ENCODE measurements around the gene QRICH1.

The QRICH1 gene

GRCh38 chr3:49028673-49029562 is 65.0 kb downstream of the QRICH1 start, which contains the start of gene IMPDH2:
Gene IMPDH2 (minus strand): TSS chr3:49029398. CDS start chr3:49029350, 48 bp downstream.
- TF ChIP-seq CTCF (IDR thresholded peaks at IDR 0.05; ENCODE audit: unreplicated experiment in 3 of 3): no peak
- H3K4me1 Mint-ChIP-seq: peaks cover 33% of the 10 kb centered on the region
- no peaks in the 10 kb centered on the region for H3K27me3 Mint-ChIP-seq (ENCODE audit: low read depth)
- peak within 1 kb of the TSS; percentile 94 to 97 (median 95) for H3K4me3 Mint-ChIP-seq
- peak within 1 kb of the TSS; percentile 86 to 95 (median 90) for H3K27ac Mint-ChIP-seq
- H3K36me3 Mint-ChIP-seq (ENCODE audit: low read depth): peaks cover 66% of the 10 kb centered on the region
- no peaks in the 10 kb centered on the region for H3K9me3 Mint-ChIP-seq

- Mint-ChIP-seq H3K4me1 (peaks cover 34% of the 10 kb centered on the region), H3K27ac (peak overlapping the region; percentile 19 to 90 (median 86)), H3K36me3 (ENCODE audit: low read depth) (peaks cover 67% of the 10 kb centered on the region), H3K27me3 (ENCODE audit: low read depth) (no peaks in the 10 kb centered on the region), H3K4me3 (peak overlapping the region; percentile 94 to 97 (median 95)), H3K9me3 (no peaks in the 10 kb centered on the region)
- TF ChIP-seq CTCF (IDR thresholded peaks at IDR 0.05; ENCODE audit: unreplicated experiment in 3 of 3): no peak
These were observed 65.6 kb downstream of the QRICH1 start for GRCh38 chr3:49028298-49028672.

GRCh38 chr3:49027634-49028033 is 66.2 kb downstream of the QRICH1 start:
- Mint-ChIP-seq H3K27ac (peak overlapping the region in 1 of 3 experiments; percentile 48), H3K4me1 (peaks cover 38% of the 10 kb centered on the region), H3K9me3 (no peaks in the 10 kb centered on the region), H3K27me3 (ENCODE audit: low read depth) (no peaks in the 10 kb centered on the region), H3K36me3 (ENCODE audit: low read depth) (peaks cover 64% of the 10 kb centered on the region), H3K4me3 (peak overlapping the region; percentile 94 to 97 (median 95))
- no peak for TF ChIP-seq CTCF (IDR thresholded peaks at IDR 0.05; ENCODE audit: unreplicated experiment in 3 of 3)

- H3K27me3 Mint-ChIP-seq (ENCODE audit: low read depth): no peaks in the 10 kb centered on the region
- H3K4me3 Mint-ChIP-seq: peak overlapping the region in 2 of 3 experiments; percentile 77 to 97
- peaks cover 38% of the 10 kb centered on the region for H3K4me1 Mint-ChIP-seq
- TF ChIP-seq CTCF (IDR thresholded peaks at IDR 0.05; ENCODE audit: unreplicated experiment in 3 of 3): no peak
- no peak overlapping the region for H3K27ac Mint-ChIP-seq
- no peaks in the 10 kb centered on the region for H3K9me3 Mint-ChIP-seq
- peaks cover 53% of the 10 kb centered on the region for H3K36me3 Mint-ChIP-seq (ENCODE audit: low read depth)
These were observed 67.3 kb downstream of the QRICH1 start for GRCh38 chr3:49026536-49026935.

- H3K9me3 Mint-ChIP-seq: no peaks in the 10 kb centered on the region
- TF ChIP-seq CTCF (IDR thresholded peaks at IDR 0.05; ENCODE audit: unreplicated experiment in 3 of 3): no peak
- no peaks in the 10 kb centered on the region for H3K27me3 Mint-ChIP-seq (ENCODE audit: low read depth)
- H3K36me3 Mint-ChIP-seq (ENCODE audit: low read depth): peaks cover 49% of the 10 kb centered on the region
- peaks cover 43% of the 10 kb centered on the region for H3K4me1 Mint-ChIP-seq
- H3K4me3 Mint-ChIP-seq: peak overlapping the region; percentile 0 to 77 (median 68)
- peak overlapping the region in 2 of 3 experiments; percentile 34 to 48 for H3K27ac Mint-ChIP-seq
These were observed 67.9 kb downstream of the QRICH1 start for GRCh38 chr3:49025793-49026520.

All from nephron (organoid).